NT2/D1 (cell line): ENCODE measurements around the gene LTN1.

Experiments
- SUZ12 ChIP-seq: IDR thresholded peaks from 2 replicates; pipeline ENCODE4 v1.6.1; 2011; ENCODE audit not compliant: insufficient read length, insufficient read depth; ENCODE audit errors: extremely low read depth
- YY1 ChIP-seq: IDR thresholded peaks from 2 replicates; pipeline ENCODE4 v1.6.1; 2011; ENCODE audit not compliant: insufficient read length, insufficient read depth
- ZNF274 ChIP-seq: IDR thresholded peaks from 2 replicates; pipeline ENCODE4 v1.6.1; 2011; ENCODE audit warnings: mild to moderate bottlenecking, low read depth, low read length

GRCh38 chr21:28904961-28905435, 87.7 kb downstream of the LTN1 start:
- TF ChIP-seq YY1 (no peak), SUZ12 (no peak), ZNF274 (no peak)
